Measurements from ENCODE around the gene WDR81. TPM values are rescaled to one million over a fixed set of nuclear protein-coding genes. Genes with fewer than 3 reads are reported as not detected.

The WDR81 gene
- total RNA-seq, 3 donors from 2014 or later: 17.3 to 27.3 (median 22.4) TPM

DNA sequence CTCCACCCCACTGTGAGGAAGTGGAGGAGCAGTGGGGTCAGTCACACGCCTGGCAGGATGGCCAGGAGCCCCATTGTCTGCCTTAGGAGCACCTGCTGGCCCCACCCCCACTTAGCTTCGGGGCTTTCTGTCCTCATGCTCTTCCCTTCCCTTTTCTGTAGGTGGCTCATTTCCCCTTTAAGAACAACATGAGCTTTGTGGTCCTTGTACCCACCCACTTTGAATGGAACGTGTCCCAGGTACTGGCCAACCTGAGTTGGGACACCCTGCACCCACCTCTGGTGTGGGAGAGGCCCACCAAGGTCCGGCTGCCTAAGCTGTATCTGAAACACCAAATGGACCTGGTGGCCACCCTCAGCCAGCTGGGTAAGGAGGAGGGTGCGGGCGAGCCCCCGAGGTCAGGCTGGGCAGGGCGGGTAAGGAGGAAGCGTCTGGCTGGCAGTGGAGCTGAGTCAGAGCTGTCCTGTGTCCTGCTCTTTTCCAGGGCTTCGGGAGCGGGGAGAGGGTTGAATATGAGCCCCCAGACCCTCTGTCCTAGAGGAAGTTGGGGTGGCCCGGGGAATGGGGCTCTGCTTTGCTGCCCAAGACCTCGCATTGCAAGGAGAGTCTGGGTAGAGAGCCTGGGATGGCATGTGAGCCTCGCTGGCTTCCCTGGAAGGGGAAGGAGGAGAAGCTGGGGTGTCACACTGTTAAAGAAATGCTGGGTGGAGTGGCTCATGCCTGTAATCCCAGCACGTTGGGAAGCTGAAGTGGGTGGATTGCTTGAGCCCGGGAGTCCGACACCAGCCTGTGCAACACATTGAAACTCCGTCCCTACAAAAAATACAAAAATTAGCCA, 28.1 kb downstream of the WDR81 start:
- ATAC-seq (peak; percentile 94), DNase-seq (peak; percentile 49 to 79 (median 79))

DNA sequence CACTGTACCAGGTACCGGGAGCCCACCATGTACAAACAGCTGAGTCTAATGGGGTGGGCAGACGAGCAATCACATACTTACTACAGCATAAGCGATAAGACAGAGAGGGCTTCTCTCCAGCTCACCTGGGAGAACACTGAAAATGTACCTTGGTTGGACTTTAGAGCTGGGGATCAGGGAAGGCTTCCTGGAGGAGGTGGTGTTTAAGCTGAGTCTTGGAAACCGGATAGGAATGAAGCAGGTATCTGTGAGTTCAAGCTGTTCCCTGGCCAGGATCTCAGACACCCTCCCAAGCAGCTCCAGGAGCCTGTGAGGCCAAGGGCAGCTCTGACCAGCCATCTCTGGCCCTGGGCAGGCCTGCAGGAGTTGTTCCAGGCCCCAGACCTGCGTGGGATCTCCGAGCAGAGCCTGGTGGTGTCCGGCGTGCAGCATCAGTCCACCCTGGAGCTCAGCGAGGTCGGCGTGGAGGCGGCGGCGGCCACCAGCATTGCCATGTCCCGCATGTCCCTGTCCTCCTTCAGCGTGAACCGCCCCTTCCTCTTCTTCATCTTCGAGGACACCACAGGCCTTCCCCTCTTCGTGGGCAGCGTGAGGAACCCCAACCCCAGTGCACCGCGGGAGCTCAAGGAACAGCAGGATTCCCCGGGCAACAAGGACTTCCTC, 29.4 kb downstream of the WDR81 start:
- TF ChIP-seq, protein P1, sequence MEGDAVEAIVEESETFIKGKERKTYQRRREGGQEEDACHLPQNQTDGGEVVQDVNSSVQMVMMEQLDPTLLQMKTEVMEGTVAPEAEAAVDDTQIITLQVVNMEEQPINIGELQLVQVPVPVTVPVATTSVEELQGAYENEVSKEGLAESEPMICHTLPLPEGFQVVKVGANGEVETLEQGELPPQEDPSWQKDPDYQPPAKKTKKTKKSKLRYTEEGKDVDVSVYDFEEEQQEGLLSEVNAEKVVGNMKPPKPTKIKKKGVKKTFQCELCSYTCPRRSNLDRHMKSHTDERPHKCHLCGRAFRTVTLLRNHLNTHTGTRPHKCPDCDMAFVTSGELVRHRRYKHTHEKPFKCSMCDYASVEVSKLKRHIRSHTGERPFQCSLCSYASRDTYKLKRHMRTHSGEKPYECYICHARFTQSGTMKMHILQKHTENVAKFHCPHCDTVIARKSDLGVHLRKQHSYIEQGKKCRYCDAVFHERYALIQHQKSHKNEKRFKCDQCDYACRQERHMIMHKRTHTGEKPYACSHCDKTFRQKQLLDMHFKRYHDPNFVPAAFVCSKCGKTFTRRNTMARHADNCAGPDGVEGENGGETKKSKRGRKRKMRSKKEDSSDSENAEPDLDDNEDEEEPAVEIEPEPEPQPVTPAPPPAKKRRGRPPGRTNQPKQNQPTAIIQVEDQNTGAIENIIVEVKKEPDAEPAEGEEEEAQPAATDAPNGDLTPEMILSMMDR (IDR thresholded peaks at IDR 0.05): no peak
- ATAC-seq (no peak), DNase-seq (no peak)
- H3K4me3 ChIP-seq: no peak overlapping the region
- intact Hi-C loops (cut with DNase I, micrococcal nuclease): no loop called here
- no peaks in the 10 kb centered on the region for H3K36me3 ChIP-seq (ENCODE audit: low read depth)
- no peaks in the 10 kb centered on the region for H3K9me3 ChIP-seq
- H3K4me1 ChIP-seq (ENCODE audit: low read depth): peaks cover 17% of the 10 kb centered on the region

More for the DNA sequence above, 28.1 kb downstream of the WDR81 start:
- H3K9me3 ChIP-seq: no peaks in the 10 kb centered on the region
- TF ChIP-seq, protein P1 (IDR thresholded peaks at IDR 0.05): no peak
- peaks cover 17% of the 10 kb centered on the region for H3K4me1 ChIP-seq (ENCODE audit: low read depth)
- H3K36me3 ChIP-seq (ENCODE audit: low read depth): no peaks in the 10 kb centered on the region
- no peak overlapping the region for H3K4me3 ChIP-seq
- intact Hi-C loops (cut with DNase I, micrococcal nuclease): no loop called here

DNA sequence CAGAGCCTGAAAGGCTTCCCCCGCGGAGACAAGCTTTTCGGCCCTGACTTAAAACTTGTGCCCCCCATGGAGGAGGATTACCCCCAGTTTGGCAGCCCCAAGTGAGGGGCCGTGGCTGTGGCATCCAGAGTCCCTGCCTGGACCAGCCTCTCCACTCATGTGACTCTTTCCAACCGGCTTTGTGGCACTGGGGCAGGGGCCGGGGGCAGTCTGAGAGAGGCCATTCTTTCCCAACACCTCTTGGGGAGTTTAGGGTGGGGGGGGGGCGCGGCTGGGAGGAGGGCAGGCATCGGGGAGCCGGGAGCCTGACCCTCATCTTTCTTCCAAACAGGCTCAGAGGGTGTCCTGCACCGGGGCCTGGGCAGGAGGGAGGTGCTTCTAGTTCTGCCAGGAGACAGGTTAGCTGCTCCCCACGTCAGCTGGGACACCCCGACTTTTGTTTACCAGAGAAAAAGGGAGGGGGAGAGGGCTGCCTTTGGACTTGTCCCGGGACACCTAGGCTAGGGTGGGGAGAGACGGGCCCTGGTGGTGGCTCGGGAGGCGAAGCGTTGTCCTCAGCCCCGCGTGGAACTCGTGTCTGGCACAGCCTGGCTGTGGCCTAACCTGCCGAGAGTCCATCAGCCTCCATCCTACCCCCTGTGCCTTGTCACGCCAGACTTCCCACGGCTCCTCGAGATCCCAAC, 30.1 kb downstream of the WDR81 start:
- H3K36me3 ChIP-seq (ENCODE audit: low read depth): no peaks in the 10 kb centered on the region
- TF ChIP-seq, protein P1 (IDR thresholded peaks at IDR 0.05): no peak
- H3K4me1 ChIP-seq (ENCODE audit: low read depth): peaks cover 17% of the 10 kb centered on the region
- intact Hi-C loops (cut with DNase I, micrococcal nuclease): no loop called here
- H3K4me3 ChIP-seq: no peak overlapping the region
- DNase-seq (no peak), ATAC-seq (no peak)
- H3K9me3 ChIP-seq: no peaks in the 10 kb centered on the region

DNA sequence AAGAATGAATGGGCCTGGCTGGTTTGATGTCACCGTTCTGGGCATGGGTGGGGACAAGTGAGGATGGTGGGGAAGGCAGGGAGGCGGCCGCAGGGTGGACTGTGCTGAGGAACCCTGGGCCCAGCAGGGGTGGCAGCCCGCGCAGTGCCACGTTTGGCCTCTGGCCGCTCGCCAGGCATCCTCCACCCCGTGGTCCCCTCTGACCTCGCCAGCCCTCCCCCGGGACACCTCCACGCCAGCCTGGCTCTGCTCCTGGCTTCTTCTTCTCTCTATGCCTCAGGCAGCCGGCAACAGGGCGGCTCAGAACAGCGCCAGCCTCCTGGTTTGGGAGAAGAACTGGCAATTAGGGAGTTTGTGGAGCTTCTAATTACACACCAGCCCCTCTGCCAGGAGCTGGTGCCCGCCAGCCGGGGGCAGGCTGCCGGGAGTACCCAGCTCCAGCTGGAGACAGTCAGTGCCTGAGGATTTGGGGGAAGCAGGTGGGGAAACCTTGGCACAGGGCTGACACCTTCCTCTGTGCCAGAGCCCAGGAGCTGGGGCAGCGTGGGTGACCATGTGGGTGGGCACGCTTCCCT, 30.8 kb downstream of the WDR81 start:
- Histone ChIP-seq H3K4me3 (no peak overlapping the region), H3K4me1 (ENCODE audit: low read depth) (peaks cover 17% of the 10 kb centered on the region), H3K36me3 (ENCODE audit: low read depth) (no peaks in the 10 kb centered on the region), H3K9me3 (no peaks in the 10 kb centered on the region)
- DNase-seq: no peak
- intact Hi-C loops (cut with DNase I, micrococcal nuclease): no loop called here
- no peak for ATAC-seq
- TF ChIP-seq, protein P1 (IDR thresholded peaks at IDR 0.05): no peak

DNA sequence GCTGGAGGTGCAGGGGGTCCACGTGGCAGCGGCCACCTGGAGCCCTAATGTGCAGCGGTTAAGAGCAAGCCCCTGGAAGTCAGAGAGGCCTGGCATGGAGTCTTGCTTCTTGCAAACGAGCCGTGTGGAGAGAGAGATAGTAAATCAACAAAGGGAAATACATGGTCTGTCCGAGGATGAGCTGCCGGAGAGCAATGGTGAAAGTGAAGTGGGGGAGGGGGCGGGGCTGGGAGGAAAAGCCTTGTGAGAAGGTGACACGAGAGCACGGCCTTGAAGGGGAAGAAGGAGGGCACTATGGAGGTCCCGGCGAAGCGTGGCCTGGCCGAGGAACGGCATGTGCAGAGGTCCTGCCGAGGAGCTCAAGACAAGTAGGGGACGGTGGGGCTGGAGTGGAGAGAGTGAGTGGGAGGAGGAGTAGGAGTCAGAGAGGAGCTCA, 31.3 kb downstream of the WDR81 start:
- Histone ChIP-seq H3K36me3 (ENCODE audit: low read depth) (no peaks in the 10 kb centered on the region), H3K9me3 (no peaks in the 10 kb centered on the region), H3K4me3 (no peak overlapping the region), H3K4me1 (ENCODE audit: low read depth) (peaks cover 17% of the 10 kb centered on the region)
- DNase-seq (no peak), ATAC-seq (no peak)
- intact Hi-C loops (cut with DNase I, micrococcal nuclease): no loop called here
- TF ChIP-seq, protein P1 (IDR thresholded peaks at IDR 0.05): no peak
